ENCODE data around the gene PTPN13. TPM values are rescaled to one million over a fixed set of nuclear protein-coding genes. Genes with fewer than 3 reads are reported as not detected.

PTPN13 gene
- total RNA-seq, 4 donors from 2014 or later = 86.4 to 113 (median 92.6) TPM

DNA sequence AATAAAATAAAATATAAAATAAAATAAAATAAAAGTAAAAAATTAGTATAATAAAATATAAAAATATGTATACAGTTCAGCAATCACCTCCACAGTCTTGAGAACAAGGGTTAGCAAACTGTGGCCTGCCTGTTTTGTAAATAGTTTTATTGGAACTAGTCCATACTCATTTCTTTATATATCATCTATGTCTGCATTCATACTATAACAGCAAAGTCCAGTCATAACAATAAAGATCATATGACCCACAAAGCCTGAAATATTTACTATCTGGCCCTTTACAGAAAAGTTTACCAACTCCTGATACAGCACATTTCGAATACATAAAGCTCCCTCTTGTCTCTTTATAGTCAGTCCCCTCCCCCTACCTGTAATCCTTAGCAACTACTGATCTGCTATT lies 143.1 kb downstream of the PTPN13 start:
- no peak overlapping the region for H3K4me3 ChIP-seq
- peaks cover 0 to 59% (median 0%) of the 10 kb centered on the region in 3 donors for H3K36me3 ChIP-seq
- TF ChIP-seq EP300 (IDR thresholded peaks at IDR 0.05) (no peak), POLR2A (IDR thresholded peaks at IDR 0.05) (no peak)
- TF ChIP-seq, protein P1, sequence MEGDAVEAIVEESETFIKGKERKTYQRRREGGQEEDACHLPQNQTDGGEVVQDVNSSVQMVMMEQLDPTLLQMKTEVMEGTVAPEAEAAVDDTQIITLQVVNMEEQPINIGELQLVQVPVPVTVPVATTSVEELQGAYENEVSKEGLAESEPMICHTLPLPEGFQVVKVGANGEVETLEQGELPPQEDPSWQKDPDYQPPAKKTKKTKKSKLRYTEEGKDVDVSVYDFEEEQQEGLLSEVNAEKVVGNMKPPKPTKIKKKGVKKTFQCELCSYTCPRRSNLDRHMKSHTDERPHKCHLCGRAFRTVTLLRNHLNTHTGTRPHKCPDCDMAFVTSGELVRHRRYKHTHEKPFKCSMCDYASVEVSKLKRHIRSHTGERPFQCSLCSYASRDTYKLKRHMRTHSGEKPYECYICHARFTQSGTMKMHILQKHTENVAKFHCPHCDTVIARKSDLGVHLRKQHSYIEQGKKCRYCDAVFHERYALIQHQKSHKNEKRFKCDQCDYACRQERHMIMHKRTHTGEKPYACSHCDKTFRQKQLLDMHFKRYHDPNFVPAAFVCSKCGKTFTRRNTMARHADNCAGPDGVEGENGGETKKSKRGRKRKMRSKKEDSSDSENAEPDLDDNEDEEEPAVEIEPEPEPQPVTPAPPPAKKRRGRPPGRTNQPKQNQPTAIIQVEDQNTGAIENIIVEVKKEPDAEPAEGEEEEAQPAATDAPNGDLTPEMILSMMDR (IDR thresholded peaks at IDR 0.05) = no peak
- no peak overlapping the region for H3K27ac ChIP-seq
- WGBS, 2 donors = 41 to 55% methylated on average over 1 of the region's 1 CpG
- no peak for DNase-seq (ENCODE audit: low spot score in 2 of 2)
- no peaks in the 10 kb centered on the region for H3K27me3 ChIP-seq
- H3K4me1 ChIP-seq = peaks cover 0 to 5% (median 0%) of the 10 kb centered on the region in 4 donors
- H3K9me3 ChIP-seq = no peaks in the 10 kb centered on the region

GRCh38 chr4:86741846-86742245 lies 147.7 kb downstream of the PTPN13 start:
- TF ChIP-seq EP300 (IDR thresholded peaks at IDR 0.05) (no peak), POLR2A (IDR thresholded peaks at IDR 0.05) (no peak)
- TF ChIP-seq, protein P1 (IDR thresholded peaks at IDR 0.05) = no peak
- peaks cover 0 to 77% (median 0%) of the 10 kb centered on the region in 3 donors for H3K36me3 ChIP-seq
- H3K4me1 ChIP-seq = no peaks in the 10 kb centered on the region
- H3K9me3 ChIP-seq = no peaks in the 10 kb centered on the region
- no peak for DNase-seq (ENCODE audit: low spot score in 2 of 2)
- H3K27ac ChIP-seq = no peak overlapping the region
- WGBS, 2 donors = 70 to 76% methylated on average over 1 of the region's 1 CpG
- no peak overlapping the region for H3K4me3 ChIP-seq
- no peaks in the 10 kb centered on the region for H3K27me3 ChIP-seq

- peaks cover 0 to 75% (median 0%) of the 10 kb centered on the region in 3 donors for H3K36me3 ChIP-seq
- TF ChIP-seq, protein P1 (IDR thresholded peaks at IDR 0.05) = no peak
- no peak for TF ChIP-seq EP300 (IDR thresholded peaks at IDR 0.05)
- no peak for TF ChIP-seq POLR2A (IDR thresholded peaks at IDR 0.05)
- no peaks in the 10 kb centered on the region for H3K27me3 ChIP-seq
- no peak overlapping the region for H3K27ac ChIP-seq
- no peaks in the 10 kb centered on the region for H3K4me1 ChIP-seq
- H3K4me3 ChIP-seq = no peak overlapping the region
- WGBS, 2 donors = 91 to 97% methylated on average over 2 of the region's 2 CpGs
- no peak for DNase-seq (ENCODE audit: low spot score in 2 of 2)
- no peaks in the 10 kb centered on the region for H3K9me3 ChIP-seq
Observed at GRCh38 chr4:86744570-86744969, 150.5 kb downstream of the PTPN13 start.

- Histone ChIP-seq H3K9me3 (no peaks in the 10 kb centered on the region), H3K27me3 (no peaks in the 10 kb centered on the region), H3K4me3 (no peak overlapping the region), H3K36me3 (peaks cover 0 to 78% (median 0%) of the 10 kb centered on the region in 3 donors), H3K4me1 (no peaks in the 10 kb centered on the region), H3K27ac (no peak overlapping the region)
- no peak for DNase-seq (ENCODE audit: low spot score in 2 of 2)
- TF ChIP-seq POLR2A (IDR thresholded peaks at IDR 0.05) (no peak), EP300 (IDR thresholded peaks at IDR 0.05) (no peak)
- TF ChIP-seq, protein P1 (IDR thresholded peaks at IDR 0.05) = no peak
Observed at GRCh38 chr4:86749121-86749520, 155.0 kb downstream of the PTPN13 start.

- DNase-seq (ENCODE audit: low spot score in 2 of 2) = no peak
- no peak overlapping the region for H3K27ac ChIP-seq
- H3K4me1 ChIP-seq = no peaks in the 10 kb centered on the region
- no peaks in the 10 kb centered on the region for H3K9me3 ChIP-seq
- peaks cover 0 to 38% (median 0%) of the 10 kb centered on the region in 3 donors for H3K36me3 ChIP-seq
- no peak overlapping the region for H3K4me3 ChIP-seq
- H3K27me3 ChIP-seq = no peaks in the 10 kb centered on the region
- 91 to 95% methylated on average over 2 of the region's 2 CpGs for WGBS, 2 donors
- TF ChIP-seq POLR2A (IDR thresholded peaks at IDR 0.05) (no peak), EP300 (IDR thresholded peaks at IDR 0.05) (no peak)
- TF ChIP-seq, protein P1 (IDR thresholded peaks at IDR 0.05) = no peak
Observed at GRCh38 chr4:86755388-86755787, 161.3 kb downstream of the PTPN13 start.
